HG03442 (cell line): ENCODE data around the gene TRAPPC4.
"Not testable (repeated sequence)": the region's sequence is repeated elsewhere in the genome, so short reads cannot be mapped to it uniquely, and the experiment has no call there.

Experiments
- ATAC-seq: cut with Tn5 transposase; IDR thresholded peaks from one replicate; pipeline ENCODE4 v1.9.1; 2021; ENCODE audit warnings: mild to moderate bottlenecking, moderate library complexity; ENCODE audit not compliant: unreplicated experiment

TRAPPC4 gene

DNA sequence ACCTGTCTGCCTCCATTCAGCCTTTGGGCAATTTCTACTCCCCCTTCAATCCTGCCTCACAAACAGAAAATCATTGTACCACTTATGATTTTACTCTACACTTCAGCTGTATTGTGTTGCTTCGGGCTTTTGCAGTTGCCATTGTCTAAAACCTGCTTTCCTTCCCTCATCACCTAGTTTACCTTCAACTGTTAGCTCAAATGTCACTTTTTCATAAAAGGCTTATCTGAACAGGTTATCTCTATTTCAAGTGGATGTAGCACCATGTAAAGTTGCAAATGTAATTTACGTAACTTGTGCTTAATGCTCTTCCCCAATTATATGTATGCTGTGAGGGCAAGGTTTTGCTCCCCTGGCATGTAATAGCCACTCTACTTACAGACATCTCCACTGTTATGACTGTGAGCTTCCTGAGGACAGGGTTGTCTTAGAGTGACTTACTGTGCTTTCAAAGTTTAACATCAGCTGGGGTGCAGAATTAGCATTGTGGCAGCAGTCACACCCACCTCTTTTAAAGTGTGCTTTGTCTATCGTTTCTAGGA, 5.9 kb upstream of the TRAPPC4 start:
- ATAC-seq, result no peak

DNA sequence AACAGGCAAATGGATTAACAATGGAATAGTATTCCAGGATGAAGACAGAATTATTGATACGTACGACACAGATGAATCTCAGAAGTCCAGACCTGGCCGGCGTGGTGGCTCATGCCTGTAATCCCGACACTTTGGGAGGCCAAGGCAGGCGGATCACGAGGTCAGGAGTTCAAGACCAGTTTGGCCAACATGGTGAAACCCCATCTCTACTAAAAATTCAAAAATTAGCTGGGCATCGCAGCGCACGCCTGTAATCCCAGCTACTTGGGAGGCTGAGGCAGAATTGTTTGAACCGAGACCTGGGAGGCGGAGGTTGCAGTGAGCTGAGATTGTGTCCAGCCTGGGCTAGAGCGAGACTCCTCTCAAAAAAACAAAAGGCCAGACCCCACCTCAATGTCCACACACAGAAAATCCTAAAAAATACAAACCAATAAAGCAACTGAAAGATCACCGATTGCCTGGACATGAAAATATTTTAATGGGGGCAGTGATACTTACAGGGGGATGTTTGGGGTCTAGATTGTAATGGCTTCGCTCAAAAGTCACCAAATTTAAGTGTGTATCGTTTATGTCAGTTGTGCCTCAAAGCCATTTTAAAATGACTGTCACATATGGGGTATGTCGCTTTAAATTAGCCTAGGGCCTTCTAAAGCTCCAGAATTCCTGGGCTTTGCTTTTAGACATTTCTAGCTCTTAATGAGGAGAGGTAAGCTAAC, 4.2 kb upstream of the TRAPPC4 start:
- no peak for ATAC-seq

DNA sequence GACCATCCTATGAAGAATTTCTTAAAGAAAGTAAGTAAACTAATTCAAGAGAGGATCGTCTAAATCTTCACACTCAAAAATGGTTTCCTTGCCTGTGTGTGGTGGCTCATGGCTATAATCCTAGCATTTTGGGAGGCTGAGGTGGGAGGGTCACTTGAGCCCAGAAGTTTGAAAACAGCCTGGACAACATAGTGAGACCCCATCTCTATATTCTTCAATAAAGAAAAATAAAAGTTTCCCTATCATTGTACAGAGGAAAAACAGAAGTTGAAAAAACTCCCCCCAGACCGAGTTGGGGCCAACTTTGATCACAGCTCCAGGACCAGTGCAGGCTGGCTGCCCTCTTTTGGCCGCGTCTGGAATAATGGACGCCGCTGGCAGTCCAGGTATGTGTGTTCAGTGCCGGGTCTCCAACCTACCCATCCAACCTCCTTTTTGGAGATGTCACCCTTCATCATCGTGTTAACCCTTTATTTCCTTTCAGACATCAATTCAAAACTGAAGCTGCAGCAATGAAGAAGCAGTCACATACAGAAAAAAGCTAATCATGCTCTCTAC, 3.4 kb upstream of the TRAPPC4 start:
- ATAC-seq, result no peak

DNA sequence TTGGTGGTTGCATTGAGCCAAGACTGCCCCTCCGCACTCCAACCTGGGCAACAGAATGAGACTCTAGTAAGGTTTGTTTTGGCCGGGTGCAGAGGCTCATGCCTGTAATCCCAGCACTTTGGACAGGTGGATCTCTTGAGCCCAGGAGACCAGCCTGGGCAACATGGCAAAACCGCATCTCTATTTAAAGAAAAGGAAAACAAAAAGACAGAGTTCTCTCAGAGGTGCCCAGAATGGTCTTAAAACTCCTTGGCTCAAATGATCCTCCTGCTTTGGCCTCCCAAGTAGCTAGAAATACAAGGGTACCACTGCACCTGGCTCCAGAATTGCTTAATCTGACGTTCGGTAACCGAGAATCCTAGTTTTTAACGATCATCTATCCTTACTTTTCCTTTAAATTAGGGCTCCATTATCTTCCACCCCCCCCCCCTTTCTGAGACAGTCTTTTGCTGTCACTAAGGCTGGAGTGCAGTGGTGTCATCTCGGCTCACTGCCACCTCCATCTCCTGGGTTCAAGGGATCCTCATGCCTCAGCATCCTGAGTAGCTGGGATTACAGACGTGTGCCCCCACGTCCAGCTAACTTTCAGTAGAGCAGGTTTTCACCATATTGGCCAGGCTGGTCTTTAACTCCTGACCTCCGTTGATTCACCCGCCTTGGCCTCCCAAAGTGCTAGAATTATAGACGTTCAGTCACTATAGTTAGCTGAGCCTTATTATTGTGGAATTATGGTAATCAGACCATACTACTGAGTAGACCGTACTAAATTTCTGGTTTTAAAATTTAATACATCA, 2.2 kb upstream of the TRAPPC4 start:
- no peak for ATAC-seq

DNA sequence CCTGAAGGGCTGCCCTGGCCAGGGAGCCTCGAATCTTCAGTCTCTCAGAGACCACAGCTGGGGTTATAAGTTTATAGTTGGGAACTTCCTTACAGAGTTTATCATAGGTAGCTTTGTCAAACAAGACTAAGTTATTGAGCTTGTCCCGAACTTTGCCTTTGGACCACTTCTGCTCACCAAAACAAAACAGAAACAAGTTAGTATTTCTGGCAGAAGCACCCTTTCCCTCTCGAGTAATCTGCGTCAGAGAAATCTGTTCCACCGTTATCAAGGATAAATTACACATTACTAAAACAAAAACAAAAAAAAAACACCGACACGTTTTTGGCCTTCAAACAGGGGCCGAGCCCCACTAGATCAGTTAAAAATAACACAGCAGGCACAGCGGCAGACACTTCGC, 1.2 kb upstream of the TRAPPC4 start:
- not testable (repeated sequence) for ATAC-seq

DNA sequence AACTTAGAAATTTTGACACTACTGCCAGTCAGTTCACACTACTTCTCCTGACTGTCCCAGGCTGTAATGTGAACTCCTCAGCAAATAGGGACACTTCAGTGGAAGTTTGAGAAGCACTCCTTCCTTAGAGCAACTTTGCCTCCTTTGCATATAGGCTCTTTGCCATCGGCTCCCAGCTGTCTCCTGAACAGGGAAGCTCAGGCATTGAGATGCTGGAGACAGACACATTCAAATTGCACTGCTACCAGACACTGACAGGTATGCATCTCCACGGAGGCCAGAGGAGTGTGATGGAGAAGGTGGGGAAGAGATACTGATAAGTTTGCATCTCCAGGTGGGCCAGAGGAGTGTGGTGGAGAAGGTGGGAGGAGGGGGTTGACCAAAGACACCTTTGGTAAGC, 1.4 kb downstream of the TRAPPC4 start:
- no peak for ATAC-seq

DNA sequence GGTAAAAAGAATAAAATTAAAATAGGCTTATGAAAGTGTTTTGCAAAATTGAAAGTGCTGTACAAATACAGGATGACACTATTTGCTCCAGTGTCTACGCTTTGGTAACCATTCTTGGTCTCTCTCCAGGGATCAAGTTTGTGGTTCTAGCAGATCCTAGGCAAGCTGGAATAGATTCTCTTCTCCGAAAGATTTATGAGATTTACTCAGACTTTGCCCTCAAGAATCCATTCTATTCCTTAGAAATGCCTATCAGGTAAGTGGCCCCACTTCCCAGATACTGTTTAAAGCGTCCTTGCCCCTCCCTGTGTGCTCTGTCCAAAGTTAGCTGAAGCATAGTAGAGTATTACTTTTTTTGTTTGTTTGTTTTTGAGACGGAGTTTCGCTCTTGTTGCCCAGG, 3.1 kb downstream of the TRAPPC4 start:
- ATAC-seq, result no peak

DNA sequence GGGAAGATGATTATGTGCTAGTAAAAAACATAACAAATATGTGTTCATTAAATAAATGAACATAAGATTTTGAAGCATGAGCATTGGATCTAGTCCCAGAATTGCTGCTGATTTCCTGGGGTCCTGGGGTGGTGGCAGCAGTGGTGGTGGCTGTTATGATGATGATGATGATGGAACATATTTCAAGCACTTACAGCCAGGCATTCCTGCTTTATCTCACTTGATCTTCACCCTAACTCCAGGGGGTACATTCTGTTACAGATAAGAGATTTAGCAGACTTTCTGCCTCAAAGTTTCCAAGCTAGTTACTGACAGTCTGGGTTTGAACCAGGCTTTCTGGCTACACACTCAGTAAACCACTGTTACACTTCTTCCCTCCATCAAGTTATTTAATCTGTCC, 5.2 kb downstream of the TRAPPC4 start:
- ATAC-seq, result no peak

DNA sequence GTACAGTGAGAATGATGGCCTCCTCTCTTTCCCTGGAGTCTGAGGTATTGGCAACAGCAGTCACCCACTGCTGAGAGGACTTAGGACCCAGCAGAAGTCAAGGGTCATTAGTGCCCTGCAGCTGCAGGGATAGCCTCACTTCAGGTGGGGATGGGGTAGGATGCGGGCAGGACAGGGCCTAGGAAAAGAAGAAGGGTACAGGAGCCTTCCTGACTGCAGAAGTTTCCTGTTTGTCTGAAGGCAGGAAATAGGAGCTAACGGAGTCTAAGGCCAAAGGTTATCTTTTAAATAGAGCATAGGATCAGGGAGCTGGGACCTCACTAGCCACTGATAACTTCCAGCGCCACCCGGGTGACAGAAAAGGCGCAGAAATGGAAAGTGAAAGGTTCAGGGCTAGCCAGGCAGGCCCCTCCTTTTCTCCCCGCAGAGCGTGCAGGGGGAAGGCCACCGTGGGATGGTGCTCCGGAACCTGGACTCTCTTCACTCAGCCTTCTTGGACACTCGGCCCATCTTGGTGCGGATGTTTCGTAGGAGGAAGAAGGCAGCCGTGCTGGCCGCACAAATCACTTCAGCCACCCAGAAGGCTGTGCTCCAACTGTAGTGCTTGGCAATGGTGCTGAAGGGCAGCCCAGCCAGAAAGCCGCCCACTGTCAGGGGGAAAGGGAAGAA, 6.0 kb downstream of the TRAPPC4 start:
- ATAC-seq, result no peak

DNA sequence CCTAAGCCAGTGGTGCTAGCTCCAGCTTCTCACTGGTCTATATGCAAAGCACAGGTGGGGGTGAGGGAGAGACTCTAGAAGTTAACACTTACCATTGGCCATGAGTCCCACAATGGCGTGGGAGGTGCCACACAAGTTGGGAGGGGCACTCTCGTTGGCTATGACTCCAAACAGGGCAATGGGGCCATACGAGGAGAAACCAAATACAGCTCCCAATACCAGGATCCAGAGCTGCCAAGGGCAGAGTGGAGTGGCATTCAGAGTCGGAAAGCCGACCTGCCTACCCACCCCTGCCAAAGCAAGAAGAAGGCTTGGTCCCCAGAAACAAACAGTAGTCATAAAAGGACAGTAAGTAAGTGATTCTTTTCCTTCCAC, 6.5 kb downstream of the TRAPPC4 start:
- no peak for ATAC-seq

DNA sequence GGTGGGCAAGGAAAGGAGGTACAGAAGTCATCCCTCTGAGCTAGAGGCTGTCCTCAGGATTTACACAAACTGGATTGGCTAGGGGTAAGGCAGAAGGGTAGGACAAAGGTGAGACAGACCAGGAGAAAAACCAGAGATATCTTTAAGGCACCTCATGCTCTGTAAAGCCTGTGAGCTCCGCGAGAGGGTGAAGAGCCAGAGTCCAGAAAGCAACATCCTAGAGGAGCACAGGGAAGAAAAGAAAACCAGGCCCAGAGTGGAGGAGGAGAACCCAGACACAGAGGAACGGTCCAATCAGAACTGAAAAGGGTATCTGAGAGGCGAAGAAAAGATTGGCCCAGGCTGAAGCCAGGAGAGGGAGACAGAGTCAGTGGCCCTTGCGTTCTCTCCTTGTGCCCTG, 7.0 kb downstream of the TRAPPC4 start:
- no peak for ATAC-seq

DNA sequence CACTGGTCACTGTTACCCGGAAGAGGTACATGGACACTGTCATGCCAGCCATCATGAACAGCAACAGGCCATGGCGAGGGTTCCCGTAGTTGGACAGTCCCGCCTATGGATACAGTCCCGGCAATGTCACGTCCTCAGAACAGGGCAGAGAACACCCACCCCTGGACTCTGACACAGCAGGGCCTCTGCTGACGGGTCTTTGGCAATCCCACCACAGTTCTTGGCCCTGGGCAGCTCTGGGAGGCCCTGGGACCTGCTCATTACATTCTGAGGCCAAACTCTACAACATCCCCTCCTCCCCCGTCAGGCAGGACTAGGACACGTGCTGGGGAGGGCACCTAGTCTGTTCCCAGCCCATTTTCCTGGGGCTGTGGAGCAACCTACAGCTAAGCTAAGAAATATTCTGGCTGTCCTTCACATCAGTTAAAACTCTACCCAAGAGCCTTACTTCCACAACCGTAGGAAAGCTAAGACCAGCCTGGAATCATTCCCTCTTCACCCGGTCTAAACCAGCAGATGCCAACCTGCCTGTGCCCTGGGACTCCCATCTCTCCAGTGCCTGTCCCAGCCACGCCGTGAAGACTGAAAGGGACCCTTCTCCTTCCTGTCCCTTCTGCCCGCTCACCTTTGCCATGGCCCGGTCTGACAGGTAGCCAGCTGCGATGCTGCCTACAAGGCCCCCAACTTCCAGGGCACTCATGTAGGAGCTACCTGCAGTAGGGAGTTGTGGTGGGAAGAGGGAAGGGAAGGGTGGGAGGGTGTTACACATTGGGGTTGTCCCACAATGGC, 7.6 kb downstream of the TRAPPC4 start:
- no peak for ATAC-seq

DNA sequence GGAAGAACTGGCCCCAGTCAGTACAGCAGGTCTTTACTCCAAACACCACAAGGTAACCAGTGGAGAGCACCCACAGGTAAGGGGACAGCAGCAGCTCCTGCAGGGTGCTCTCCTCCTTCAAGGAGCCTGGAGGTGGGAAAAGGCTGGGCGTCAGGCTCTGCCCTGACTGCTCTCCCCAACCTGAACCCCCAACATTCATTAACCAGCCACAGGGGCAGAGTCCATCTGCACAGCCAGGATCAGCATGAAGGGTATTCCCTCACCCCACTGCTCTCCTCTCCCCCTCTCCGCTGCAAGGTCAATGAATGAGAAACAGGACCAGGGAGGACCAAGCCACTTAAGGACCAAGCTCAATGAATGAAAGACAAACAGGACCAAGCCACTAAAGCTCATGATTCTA, 8.4 kb downstream of the TRAPPC4 start:
- no peak for ATAC-seq

DNA sequence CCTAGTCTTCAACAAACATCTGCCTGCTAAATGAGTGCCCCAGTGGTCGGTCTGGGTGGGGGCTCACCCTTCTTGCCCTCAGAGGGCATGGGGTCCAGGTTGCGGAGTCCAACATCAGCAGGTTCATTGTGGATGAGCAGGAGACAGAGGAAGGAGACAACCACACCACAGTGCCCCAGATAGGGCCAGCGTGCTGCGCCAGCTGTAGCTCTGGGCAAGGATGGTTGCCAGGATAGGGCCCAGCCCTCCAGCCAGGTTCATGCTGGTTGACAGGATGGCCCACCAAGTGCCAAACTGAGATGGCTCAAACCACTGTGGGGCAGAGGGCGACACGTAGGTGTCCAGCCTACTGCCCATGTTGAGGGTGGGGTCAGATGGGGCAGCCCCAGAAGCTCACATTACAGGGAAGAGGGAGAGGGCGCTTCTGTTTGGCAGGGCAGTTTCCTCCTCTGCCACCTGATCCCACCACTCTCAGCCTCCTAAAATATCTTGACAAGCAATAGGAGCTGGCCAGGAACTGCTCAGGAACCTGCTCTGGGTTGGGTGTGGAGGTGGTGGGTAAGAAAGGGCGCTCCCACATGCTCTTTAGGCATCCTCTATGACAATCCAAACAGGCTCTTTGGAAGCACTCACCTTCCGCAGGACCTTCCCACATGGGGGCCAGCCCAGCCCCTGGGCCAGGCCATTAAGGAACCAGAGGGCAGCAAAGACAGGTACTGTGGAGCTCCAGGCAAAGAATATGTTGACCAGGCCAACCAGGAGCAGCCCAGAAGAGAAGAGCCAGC, 9.2 kb downstream of the TRAPPC4 start:
- ATAC-seq, result no peak

DNA sequence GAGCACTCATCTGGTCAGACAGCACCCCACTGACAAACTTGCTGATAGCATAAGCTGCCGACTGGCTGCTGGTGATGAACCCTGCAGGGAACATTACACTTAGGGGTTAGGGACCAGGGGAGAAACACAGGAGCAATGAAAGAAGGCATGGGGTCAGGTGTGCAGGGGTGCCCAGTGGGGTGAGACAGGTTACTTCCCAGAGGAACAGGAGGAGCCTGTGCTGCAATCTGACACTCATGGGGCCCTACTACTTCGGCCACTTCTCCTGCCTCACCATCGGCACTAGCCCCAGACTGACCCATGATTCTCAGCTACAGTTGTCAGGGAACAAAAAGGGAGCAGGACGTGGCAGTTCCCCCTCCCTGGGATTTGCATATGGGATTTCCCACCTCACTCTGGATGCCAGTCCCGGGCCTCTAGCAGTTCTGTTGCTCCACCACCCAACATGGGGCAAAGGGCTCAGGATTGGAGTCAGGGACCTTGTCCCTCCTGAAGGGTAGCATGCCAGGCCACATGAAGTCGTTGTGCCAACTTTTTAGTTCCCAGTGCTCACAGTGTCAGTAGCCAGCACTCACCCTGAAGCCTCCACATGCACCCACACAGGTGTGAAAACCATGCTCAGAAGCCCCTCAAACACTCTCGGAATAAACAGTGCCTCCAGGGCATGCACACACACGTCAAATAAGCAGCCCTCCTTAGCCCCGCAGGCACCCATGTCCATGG, 9.9 kb downstream of the TRAPPC4 start:
- no peak for ATAC-seq

DNA sequence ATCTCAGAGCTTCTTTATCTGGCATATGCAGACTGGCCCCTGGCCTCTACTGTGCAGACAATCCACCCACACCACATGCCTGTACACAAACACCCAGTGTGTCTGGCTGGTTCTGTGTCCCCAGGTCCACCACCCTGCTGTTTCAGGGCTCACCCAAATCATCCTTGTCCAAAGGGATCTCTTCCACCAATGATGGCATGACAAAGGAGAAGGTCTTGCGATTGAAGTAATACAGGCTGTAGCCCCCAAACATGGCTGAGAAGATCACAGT, 10.4 kb downstream of the TRAPPC4 start:
- no peak for ATAC-seq

DNA sequence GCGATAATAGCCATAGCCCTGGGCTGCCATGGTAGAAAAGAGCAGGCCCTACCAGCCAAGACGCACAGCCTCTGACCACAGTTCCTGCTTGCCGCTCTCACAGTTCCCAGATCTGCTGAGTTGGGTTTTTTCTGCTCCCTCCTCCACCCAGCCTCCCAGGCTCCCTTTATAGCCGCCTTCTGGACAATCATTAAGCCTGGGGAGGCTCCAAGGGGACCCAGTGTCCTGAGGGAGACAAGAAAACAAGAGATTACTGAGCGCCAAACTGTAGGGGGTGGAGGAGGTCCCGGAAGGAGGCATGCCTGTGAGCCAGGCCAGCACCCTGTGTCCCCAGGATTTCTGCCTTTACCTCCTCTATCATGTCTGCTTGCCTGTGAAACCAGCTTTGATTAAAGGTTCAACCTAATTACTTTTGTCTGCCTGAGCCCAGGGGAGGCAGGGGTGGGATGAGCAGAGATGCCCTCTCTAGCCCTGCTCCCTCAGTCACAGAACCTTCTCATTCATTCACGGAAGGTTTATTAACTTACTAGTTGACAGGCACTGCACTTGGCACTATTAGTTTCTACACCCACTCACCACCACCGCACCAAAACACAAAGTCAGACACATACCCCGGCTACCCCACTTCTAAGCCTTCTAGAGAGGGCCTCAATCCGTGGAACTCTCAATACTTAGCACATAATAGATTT, 10.9 kb downstream of the TRAPPC4 start:
- peak; percentile 1 for ATAC-seq

DNA sequence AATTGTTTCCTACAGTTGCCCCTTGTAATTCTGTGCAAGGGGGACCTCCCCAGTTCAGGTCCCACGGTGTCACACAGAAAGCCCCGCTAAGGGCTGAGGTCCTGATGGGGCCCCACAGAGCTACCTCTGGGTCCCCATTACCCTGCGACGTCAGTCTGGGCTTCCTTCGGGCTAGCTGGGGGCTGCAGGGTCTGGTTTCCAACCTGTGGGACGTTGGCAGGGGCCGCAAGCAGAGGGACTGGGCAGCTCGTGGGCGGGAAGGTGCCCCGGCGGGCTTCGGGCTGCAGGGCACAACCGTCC, 11.4 kb downstream of the TRAPPC4 start:
- ATAC-seq, result peak; percentile 7
